Brain microvascular endothelial cell (primary cell): ENCODE results near the gene DPYD.
A peak's percentile ranks its signal among the peaks of the same experiment; 100 is the strongest.

ENCODE experiments used
- DNase-seq: peaks from one replicate; pipeline ENCODE4 v3.0.0-alpha.2; 2020
- H3K27ac ChIP-seq: fragments of 250-450 bp; sonication (Bioruptor Pico); 2 replicates; pipeline ENCODE4 v1.5.1; 2020; ENCODE audit warnings: mild to moderate bottlenecking, moderate library complexity
- H3K27me3 ChIP-seq: fragments of 250-450 bp; sonication (Bioruptor Pico); replicated peaks from 2 replicates; pipeline ENCODE4 v1.5.1; 2020; ENCODE audit warnings: mild to moderate bottlenecking
- H3K36me3 ChIP-seq: fragments of 250-450 bp; sonication (Bioruptor Pico); replicated peaks from 2 replicates; pipeline ENCODE4 v1.5.1; 2020; ENCODE audit warnings: mild to moderate bottlenecking
- H3K4me3 ChIP-seq: 2 replicates; pipeline ENCODE4 v1.5.1; 2011; ENCODE audit warnings: low read depth, mild to moderate bottlenecking, control low read depth, low read length, moderate library complexity
- in situ Hi-C: cut with HindIII; loops from 2 replicates; pipeline ENCODE4 v1.10.0; 2017; ENCODE audit warnings: low sequenced_read_pairs, low pct_ligation_motif_present
- TF ChIP-seq, protein P1 (sequence below): IDR thresholded peaks from 2 replicates; pipeline ENCODE4 v1.5.1; 2011; ENCODE audit warnings: low read depth, mild to moderate bottlenecking, moderate library complexity, low read length, control low read depth, inconsistent platforms; ENCODE audit errors: missing control alignments

The DPYD gene

DNA sequence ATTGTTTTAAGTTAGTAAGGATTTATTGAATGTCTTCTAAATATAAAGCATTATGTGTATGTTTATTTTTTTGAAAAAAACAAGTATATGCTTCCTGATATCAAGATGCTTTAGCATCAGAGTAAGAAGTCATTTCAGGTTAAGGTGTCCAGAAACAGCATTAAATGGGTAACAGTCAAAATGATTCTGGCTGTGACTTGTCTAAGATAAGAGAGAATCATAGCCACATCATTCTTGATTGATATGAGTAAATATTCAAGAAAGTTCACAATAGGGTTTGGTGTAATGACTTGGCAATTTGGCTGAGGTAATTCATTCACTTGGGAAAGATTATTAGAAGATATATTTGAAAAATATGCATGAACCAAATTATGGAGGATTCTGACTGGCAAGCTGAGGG, 193.8 kb downstream of the DPYD start:
- TF ChIP-seq, protein P1, sequence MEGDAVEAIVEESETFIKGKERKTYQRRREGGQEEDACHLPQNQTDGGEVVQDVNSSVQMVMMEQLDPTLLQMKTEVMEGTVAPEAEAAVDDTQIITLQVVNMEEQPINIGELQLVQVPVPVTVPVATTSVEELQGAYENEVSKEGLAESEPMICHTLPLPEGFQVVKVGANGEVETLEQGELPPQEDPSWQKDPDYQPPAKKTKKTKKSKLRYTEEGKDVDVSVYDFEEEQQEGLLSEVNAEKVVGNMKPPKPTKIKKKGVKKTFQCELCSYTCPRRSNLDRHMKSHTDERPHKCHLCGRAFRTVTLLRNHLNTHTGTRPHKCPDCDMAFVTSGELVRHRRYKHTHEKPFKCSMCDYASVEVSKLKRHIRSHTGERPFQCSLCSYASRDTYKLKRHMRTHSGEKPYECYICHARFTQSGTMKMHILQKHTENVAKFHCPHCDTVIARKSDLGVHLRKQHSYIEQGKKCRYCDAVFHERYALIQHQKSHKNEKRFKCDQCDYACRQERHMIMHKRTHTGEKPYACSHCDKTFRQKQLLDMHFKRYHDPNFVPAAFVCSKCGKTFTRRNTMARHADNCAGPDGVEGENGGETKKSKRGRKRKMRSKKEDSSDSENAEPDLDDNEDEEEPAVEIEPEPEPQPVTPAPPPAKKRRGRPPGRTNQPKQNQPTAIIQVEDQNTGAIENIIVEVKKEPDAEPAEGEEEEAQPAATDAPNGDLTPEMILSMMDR, result no peak
- H3K4me3 ChIP-seq, result no peak overlapping the region
- in situ Hi-C loops, result no loop called here
- H3K27ac ChIP-seq, result no peak overlapping the region
- no peaks in the 10 kb centered on the region for H3K27me3 ChIP-seq
- no peak for DNase-seq
- no peaks in the 10 kb centered on the region for H3K36me3 ChIP-seq

DNA sequence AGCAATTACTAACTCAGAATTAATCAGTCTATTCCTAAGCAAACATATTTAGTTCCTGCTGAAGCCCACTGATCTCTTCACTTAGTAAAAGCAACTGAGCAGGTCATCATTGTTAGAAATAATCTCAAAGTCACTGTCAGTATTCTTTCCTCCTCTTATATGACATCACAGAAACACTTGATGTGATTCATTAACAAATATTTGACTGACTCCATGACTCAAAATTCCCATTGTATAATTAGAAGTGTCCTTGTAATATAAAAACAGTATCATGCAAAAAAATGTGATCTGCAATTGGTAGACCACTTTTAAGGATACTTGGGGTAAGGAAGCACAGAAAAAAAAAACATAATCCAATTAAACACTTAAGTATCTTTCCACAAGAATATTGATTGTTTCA, 194.4 kb downstream of the DPYD start:
- in situ Hi-C loops, result no loop called here
- TF ChIP-seq, protein P1, result no peak
- no peak overlapping the region for H3K4me3 ChIP-seq
- DNase-seq, result no peak
- H3K27me3 ChIP-seq, result no peaks in the 10 kb centered on the region
- H3K36me3 ChIP-seq, result no peaks in the 10 kb centered on the region
- H3K27ac ChIP-seq, result no peak overlapping the region

DNA sequence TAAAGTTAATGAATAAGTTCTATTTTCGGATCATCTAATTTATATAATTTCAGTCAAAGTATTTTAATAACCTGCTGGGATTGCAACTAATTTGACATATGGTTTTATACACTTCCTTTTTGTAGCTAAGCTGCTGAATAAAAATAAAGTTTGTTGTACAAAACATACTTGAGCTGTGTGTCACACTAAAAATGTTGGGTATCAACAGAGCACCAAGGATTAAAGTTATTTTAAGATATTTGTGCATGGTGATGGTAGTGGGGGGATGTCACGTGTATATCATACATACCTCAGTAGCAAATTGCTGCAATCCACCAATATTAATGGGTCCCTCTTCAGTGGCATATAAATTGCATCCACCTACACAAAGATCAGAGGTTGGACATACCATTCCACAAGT, 199.6 kb downstream of the DPYD start:
- TF ChIP-seq, protein P1, result no peak
- Histone ChIP-seq H3K4me3 (no peak overlapping the region), H3K27me3 (no peaks in the 10 kb centered on the region), H3K27ac (no peak overlapping the region), H3K36me3 (no peaks in the 10 kb centered on the region)
- peak; percentile 7 for DNase-seq
- in situ Hi-C loops, result no loop called here

DNA sequence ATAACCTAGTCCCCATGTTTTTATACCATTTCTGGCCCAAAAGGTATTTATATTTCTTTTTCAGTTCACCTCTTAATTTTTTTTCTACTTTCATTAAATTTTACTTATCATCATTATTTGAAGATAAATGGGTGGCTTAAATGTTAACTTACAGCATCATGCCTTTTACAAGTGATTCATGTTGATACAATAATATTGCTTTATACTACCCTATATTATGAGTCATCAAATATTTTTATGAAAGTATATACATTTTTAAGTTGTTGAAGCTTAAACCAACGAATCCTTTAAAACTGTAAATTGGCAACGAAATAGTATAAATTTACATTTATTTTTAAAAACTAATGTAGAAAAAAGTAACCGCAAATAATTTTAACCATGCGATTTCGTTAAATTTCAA, 207.9 kb downstream of the DPYD start:
- Histone ChIP-seq H3K4me3 (no peak overlapping the region), H3K27ac (no peak overlapping the region), H3K27me3 (no peaks in the 10 kb centered on the region), H3K36me3 (no peaks in the 10 kb centered on the region)
- in situ Hi-C loops, result no loop called here
- TF ChIP-seq, protein P1, result no peak
- DNase-seq, result no peak

DNA sequence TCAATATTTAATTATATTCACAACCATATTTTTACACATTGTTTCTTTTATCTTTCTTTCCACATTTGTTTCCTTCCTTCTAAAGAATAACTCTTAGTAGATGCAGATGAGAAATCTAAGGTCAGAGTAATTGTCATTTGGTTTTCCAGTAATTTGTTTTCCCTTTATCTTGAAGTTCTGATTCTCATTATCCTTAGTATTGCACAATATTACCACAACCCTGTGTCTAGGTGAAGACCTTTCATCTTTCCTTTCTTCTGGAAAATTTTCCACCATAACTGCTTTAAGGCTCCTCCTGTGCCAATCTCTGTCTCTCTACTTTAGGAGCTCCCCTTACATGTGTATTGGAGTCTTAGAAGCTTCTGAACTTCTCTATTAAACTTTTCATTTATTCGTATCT, 209.0 kb downstream of the DPYD start:
- DNase-seq, result no peak
- no peaks in the 10 kb centered on the region for H3K36me3 ChIP-seq
- no peaks in the 10 kb centered on the region for H3K27me3 ChIP-seq
- TF ChIP-seq, protein P1, result no peak
- H3K27ac ChIP-seq, result no peak overlapping the region
- H3K4me3 ChIP-seq, result no peak overlapping the region
- in situ Hi-C loops, result no loop called here

DNA sequence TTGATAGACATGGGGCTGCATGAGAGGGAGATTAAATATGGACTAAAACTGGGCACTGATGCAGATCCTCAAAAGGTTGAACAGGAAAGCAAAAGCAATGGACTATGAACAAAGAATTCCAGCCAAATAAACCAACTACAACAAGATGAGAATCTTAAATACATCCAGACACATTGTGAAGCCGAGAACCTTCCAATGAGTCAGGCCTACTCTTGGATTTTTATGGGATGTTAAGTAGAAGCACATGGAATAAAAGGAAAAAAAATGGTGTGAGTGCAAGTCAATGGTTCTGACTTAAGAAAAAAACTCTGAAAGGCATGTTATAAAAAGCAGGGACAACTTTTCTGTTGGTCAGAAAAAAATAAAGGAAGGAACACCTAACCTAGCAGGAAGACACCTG, 227.2 kb downstream of the DPYD start:
- no peak overlapping the region for H3K27ac ChIP-seq
- in situ Hi-C loops, result no loop called here
- DNase-seq, result no peak
- no peaks in the 10 kb centered on the region for H3K27me3 ChIP-seq
- H3K4me3 ChIP-seq, result no peak overlapping the region
- TF ChIP-seq, protein P1, result no peak
- no peaks in the 10 kb centered on the region for H3K36me3 ChIP-seq
